ENCODE results near the gene ITIH3. TPM values are rescaled to one million over a fixed set of nuclear protein-coding genes. Genes with fewer than 3 reads are reported as not detected.
A peak's percentile ranks its signal among the peaks of the same experiment; 100 is the strongest.

The ITIH3 gene
- total RNA-seq, 6 donors from 2014 or later = 2.1 to 13.5 (median 7.0) TPM

DNA sequence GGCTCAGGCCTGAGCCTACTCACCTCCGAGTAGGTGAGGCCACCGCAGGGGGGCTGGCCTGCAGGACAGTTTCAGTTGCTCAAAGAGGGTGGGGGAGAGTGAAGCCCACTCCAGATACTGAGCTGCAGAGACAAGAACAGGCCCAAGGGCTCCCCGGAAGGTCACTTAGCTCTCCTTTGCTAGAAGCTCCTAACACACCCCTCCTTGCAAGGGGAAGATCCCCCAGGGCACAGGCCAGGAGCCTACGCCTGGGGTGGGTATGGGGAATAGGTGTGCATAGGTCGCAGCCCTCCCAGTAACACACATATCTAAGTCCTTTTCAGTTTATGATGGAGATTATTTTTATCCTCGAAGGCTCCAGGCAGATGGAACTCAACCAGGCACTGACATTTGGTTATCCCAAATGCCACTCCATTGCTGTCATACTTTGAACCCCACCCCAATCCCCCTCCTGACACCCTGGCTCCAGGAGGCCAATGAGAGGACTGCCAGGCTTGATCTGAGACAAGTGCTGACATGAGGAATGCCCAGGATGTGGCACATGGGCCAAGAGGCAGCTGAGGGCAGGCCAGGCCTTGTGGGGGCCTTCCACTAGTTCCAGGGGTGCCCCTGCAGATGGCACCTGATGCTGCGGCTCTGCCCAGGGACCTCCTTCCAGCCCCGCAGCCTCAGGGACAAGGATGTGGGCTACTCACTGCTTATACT lies 41.3 kb downstream of the ITIH3 start:
- ATAC-seq (ENCODE audit: low FRiP score in 2 of 2) (no peak), DNase-seq (no peak)
- Histone ChIP-seq H3K36me3 (peaks cover 0 to 46% (median 20%) of the 10 kb centered on the region in 4 donors), H3K4me3 (no peak overlapping the region), H3K27ac (peak overlapping the region in 1 of 4 donors; percentile 3), H3K4me1 (peaks cover 0 to 6% (median 3%) of the 10 kb centered on the region in 4 donors), H3K9me3 (no peaks in the 10 kb centered on the region), H3K27me3 (no peaks in the 10 kb centered on the region)
- TF ChIP-seq, protein P1, sequence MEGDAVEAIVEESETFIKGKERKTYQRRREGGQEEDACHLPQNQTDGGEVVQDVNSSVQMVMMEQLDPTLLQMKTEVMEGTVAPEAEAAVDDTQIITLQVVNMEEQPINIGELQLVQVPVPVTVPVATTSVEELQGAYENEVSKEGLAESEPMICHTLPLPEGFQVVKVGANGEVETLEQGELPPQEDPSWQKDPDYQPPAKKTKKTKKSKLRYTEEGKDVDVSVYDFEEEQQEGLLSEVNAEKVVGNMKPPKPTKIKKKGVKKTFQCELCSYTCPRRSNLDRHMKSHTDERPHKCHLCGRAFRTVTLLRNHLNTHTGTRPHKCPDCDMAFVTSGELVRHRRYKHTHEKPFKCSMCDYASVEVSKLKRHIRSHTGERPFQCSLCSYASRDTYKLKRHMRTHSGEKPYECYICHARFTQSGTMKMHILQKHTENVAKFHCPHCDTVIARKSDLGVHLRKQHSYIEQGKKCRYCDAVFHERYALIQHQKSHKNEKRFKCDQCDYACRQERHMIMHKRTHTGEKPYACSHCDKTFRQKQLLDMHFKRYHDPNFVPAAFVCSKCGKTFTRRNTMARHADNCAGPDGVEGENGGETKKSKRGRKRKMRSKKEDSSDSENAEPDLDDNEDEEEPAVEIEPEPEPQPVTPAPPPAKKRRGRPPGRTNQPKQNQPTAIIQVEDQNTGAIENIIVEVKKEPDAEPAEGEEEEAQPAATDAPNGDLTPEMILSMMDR (IDR thresholded peaks at IDR 0.05) = no peak
- TF ChIP-seq POLR2A (IDR thresholded peaks at IDR 0.05) (no peak), POLR2AphosphoS5 (IDR thresholded peaks at IDR 0.05) (no peak), EP300 (IDR thresholded peaks at IDR 0.05) (no peak)
- WGBS, 2 donors = 85 to 97% methylated on average over 4 to 8 of the region's 8 CpGs

DNA sequence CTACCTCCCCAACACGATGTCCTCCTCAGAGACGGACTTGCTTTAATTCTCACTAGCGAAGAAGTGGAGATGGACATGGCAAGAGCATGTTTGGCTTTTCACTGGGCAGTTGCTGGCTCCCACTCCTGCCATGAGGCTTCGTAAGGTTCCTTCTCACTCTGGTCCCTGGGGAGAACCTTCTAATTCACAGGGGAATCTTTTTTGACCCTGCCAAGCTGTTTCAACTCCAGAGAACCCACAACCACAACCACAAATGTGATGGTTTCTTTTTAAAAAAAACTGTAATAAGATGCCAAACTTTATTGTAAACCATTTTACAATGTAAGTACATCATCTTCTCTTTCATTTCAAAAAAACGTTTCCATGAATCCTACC lies 41.9 kb downstream of the ITIH3 start:
- DNase-seq (no peak), ATAC-seq (ENCODE audit: low FRiP score in 2 of 2) (no peak)
- H3K36me3 ChIP-seq = peaks cover 0 to 51% (median 25%) of the 10 kb centered on the region in 4 donors
- 95 to 96% methylated on average over 5 of the region's 5 CpGs for WGBS, 2 donors
- no peaks in the 10 kb centered on the region for H3K9me3 ChIP-seq
- H3K4me1 ChIP-seq = peaks cover 0 to 3% (median under 1%) of the 10 kb centered on the region in 4 donors
- no peak overlapping the region for H3K4me3 ChIP-seq
- H3K27me3 ChIP-seq = no peaks in the 10 kb centered on the region
- H3K27ac ChIP-seq = peak overlapping the region in 1 of 4 donors; percentile 3
- TF ChIP-seq, protein P1 (IDR thresholded peaks at IDR 0.05) = no peak
- TF ChIP-seq EP300 (IDR thresholded peaks at IDR 0.05) (no peak), POLR2A (IDR thresholded peaks at IDR 0.05) (no peak), POLR2AphosphoS5 (IDR thresholded peaks at IDR 0.05) (no peak)

DNA sequence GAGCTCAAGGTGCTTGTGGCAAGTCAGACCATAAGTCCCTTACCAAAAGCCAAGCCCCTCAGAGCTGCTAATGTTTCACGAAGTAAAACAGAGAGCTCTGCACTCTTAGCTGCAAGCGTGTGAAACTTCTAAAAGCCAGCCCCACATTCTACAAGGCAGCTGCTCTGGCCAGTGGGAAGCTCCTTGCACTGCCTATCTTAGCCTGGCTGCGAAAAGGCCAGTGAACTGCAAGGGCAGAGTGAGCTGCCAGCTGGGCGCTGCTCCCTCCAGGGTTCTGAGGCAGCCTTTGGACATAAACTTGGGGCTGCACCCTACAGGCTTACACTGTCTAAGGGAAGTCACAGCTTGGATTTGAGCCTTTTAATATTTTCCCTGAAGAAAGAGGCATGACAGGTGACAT lies 42.4 kb downstream of the ITIH3 start:
- Histone ChIP-seq H3K27me3 (no peaks in the 10 kb centered on the region), H3K4me3 (no peak overlapping the region), H3K4me1 (peaks cover 0 to 3% (median 0%) of the 10 kb centered on the region in 4 donors), H3K36me3 (peaks cover 0 to 57% (median 30%) of the 10 kb centered on the region in 4 donors), H3K9me3 (no peaks in the 10 kb centered on the region), H3K27ac (no peak overlapping the region)
- DNase-seq (no peak), ATAC-seq (ENCODE audit: low FRiP score in 2 of 2) (no peak)
- 82 to 93% methylated on average over 4 of the region's 4 CpGs for WGBS, 2 donors
- no peak for TF ChIP-seq POLR2AphosphoS5 (IDR thresholded peaks at IDR 0.05)
- TF ChIP-seq, protein P1 (IDR thresholded peaks at IDR 0.05) = no peak
- no peak for TF ChIP-seq POLR2A (IDR thresholded peaks at IDR 0.05)
- TF ChIP-seq EP300 (IDR thresholded peaks at IDR 0.05) = no peak

DNA sequence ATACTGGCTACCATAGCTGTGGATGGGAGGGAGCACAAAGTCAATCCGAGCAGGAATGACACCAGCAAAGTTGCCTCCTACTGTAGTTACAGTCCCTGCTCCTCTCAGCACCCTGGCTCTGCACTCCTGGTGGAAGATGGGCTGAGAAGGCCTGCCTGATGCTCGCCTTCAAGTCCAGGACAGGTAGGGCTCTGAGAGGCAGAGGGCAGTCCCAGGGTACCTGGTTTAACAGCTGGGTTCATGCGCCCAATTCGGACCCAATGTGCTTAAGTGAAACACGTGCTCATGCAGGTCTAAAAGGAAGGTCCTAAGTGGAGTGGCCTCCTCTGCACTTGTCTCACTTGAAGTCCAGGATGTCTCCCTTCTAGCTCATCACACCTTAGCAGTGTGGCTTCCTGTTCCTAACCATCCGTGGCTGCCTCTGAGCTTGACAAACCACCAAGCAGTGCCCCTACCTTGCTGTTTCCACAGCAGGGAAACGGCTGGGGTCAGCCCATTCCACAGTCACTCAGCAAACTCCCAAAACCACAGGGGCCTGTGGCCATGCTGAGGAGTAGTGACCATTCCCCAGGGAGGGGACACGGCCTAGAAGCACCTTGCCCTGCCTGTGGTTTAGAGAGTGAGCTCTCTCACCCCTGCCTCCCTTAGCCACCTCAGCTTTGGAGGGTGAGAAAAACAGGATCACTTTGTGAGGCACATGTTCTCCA lies 44.1 kb downstream of the ITIH3 start:
- no peak for ATAC-seq (ENCODE audit: low FRiP score in 2 of 2)
- H3K4me3 ChIP-seq = no peak overlapping the region
- no peaks in the 10 kb centered on the region for H3K9me3 ChIP-seq
- H3K27ac ChIP-seq = no peak overlapping the region
- H3K4me1 ChIP-seq = peaks cover under 1 to 11% (median 8%) of the 10 kb centered on the region in 4 donors
- DNase-seq = no peak
- H3K36me3 ChIP-seq = peaks cover 0 to 66% (median 35%) of the 10 kb centered on the region in 4 donors
- 80 to 100% methylated on average over 1 to 6 of the region's 8 CpGs for WGBS, 2 donors
- TF ChIP-seq EP300 (IDR thresholded peaks at IDR 0.05) (no peak), POLR2A (IDR thresholded peaks at IDR 0.05) (no peak), POLR2AphosphoS5 (IDR thresholded peaks at IDR 0.05) (no peak)
- TF ChIP-seq, protein P1 (IDR thresholded peaks at IDR 0.05) = no peak
- no peaks in the 10 kb centered on the region for H3K27me3 ChIP-seq
